A549 (cell line): ENCODE results near the gene STK35. TPM values are rescaled to one million over a fixed set of nuclear protein-coding genes. Genes with fewer than 3 reads are reported as not detected.

Experiments
- ATAC-seq, 2 experiments: fragments of 200-7000 bp in 1 of 2; fragments of >200 bp in 1 of 2; cut with Nextera tagmentation in 1 of 2; cut with Tn5 transposase in 1 of 2; 3 replicates each; pipeline versions ENCODE4 v1.8.0 to v1.9.1; 2018 to 2020; ENCODE audit warnings: mild to moderate bottlenecking in 1 of 2, moderate library complexity in 1 of 2
- CTCF ChIA-PET: fragments of 300-600 bp; sonication (Branson Sonifier 250); formaldehyde crosslinking; extraction: SDS; loops from one replicate; lab custom pipeline; 2021; ENCODE audit warnings: antibody characterized with exemption, inconsistent platforms; lab: Yijun Ruan, JAX
- POLR2A ChIA-PET: fragments of 350-600 bp; formaldehyde crosslinking; extraction: SDS; loops from one replicate; lab custom pipeline; 2021; ENCODE audit warnings: antibody characterized with exemption, inconsistent platforms; lab: Yijun Ruan, JAX
- DNase-seq, 2 experiments: peaks; one replicate each; pipeline versions ENCODE4 v3.0.0 to v3.0.0-alpha.2; 2011 to 2016; ENCODE audit warnings: low read depth in 1 of 2, low spot score in 1 of 2
- FAIRE-seq: peaks from 2 replicates; lab custom pipeline; 2011; peaks lifted over from hg19 to GRCh38; lab: Jason Lieb, UNC
- H3K27ac ChIP-seq, 2 experiments: fragments of >200 bp; sonication (Bioruptor Twin); formaldehyde crosslinking; 3 replicates each; pipeline ENCODE4 v1.5.1; 2016 to 2017
- H3K4me1 ChIP-seq: fragments of >200 bp; sonication (Bioruptor Twin); formaldehyde crosslinking; 3 replicates; pipeline ENCODE4 v1.6.1; 2016
- H3K4me2 ChIP-seq: fragments of >200 bp; sonication (Bioruptor Twin); formaldehyde crosslinking; 3 replicates; pipeline ENCODE4 v1.6.1; 2016
- H3K4me3 ChIP-seq: fragments of >200 bp; sonication (Bioruptor Twin); formaldehyde crosslinking; 3 replicates; pipeline ENCODE4 v1.5.1; 2016
- H3K9me3 ChIP-seq: fragments of >200 bp; sonication (Bioruptor Twin); formaldehyde crosslinking; 3 replicates; pipeline ENCODE4 v1.6.1; 2016
- ATOH8 ChIP-seq: fragments of 250-450 bp; sonication (Bioruptor Pico); IDR thresholded peaks from 2 replicates; pipeline ENCODE4 v1.5.0; 2020; ENCODE audit warnings: low read depth, mild to moderate bottlenecking, moderate library complexity
- CBX8 ChIP-seq: fragments of 200-600 bp; sonication (generic); IDR thresholded peaks from 2 replicates; pipeline ENCODE4 v1.6.1; 2016
- CEBPB ChIP-seq, 2 experiments: fragments of >200 bp in 1 of 2; sonication (Bioruptor Twin) in 1 of 2; formaldehyde crosslinking in 1 of 2; IDR thresholded peaks; 2 replicates each; pipeline ENCODE4 v1.6.1; 2012 to 2016
- CHD2 ChIP-seq: fragments of 150-350 bp; IDR thresholded peaks from 2 replicates; pipeline ENCODE4 v1.6.1; 2014; ENCODE audit warnings: low read length; ENCODE audit not compliant: partially characterized antibody
- CTCF ChIP-seq: fragments of >200 bp; sonication (Bioruptor Twin); formaldehyde crosslinking; IDR thresholded peaks from 3 replicates; pipeline ENCODE4 v1.5.1; 2016
- E2F6 ChIP-seq: IDR thresholded peaks from 2 replicates; pipeline ENCODE4 v1.6.1; 2012; ENCODE audit warnings: low read depth, borderline replicate concordance
- EHF ChIP-seq: fragments of 250-450 bp; sonication (Bioruptor Pico); IDR thresholded peaks from 2 replicates; pipeline ENCODE4 v1.5.0; 2020; ENCODE audit warnings: mild to moderate bottlenecking
- EHMT2 ChIP-seq: fragments of 200-600 bp; sonication (generic); IDR thresholded peaks from 2 replicates; pipeline ENCODE4 v1.6.1; 2016; ENCODE audit warnings: antibody characterized with exemption, low read depth, mild to moderate bottlenecking, moderate library complexity
- EP300 ChIP-seq, 2 experiments: fragments of >200 bp; sonication (Bioruptor Twin); formaldehyde crosslinking; IDR thresholded peaks; 2 replicates in 1 of 2; 3 replicates in 1 of 2; pipeline ENCODE4 v1.6.1; 2016 to 2017
- FOSB ChIP-seq: fragments of 250-450 bp; sonication (Bioruptor Pico); IDR thresholded peaks from 2 replicates; pipeline ENCODE4 v1.5.0; 2020; ENCODE audit warnings: mild to moderate bottlenecking, moderate library complexity
- GATA3 ChIP-seq: IDR thresholded peaks from 2 replicates; pipeline ENCODE4 v1.6.1; 2012; ENCODE audit warnings: borderline replicate concordance
- HDAC2 ChIP-seq: fragments of 200-600 bp; sonication (generic); IDR thresholded peaks from 2 replicates; pipeline ENCODE4 v1.6.1; 2016
- HES2 ChIP-seq: fragments of >200 bp; sonication (Bioruptor Twin); formaldehyde crosslinking; IDR thresholded peaks from 2 replicates; pipeline ENCODE4 v1.6.1; 2016
- HOXA7 ChIP-seq: fragments of 250-450 bp; sonication (Bioruptor Pico); IDR thresholded peaks from 2 replicates; pipeline ENCODE4 v1.5.0; 2020; ENCODE audit warnings: mild to moderate bottlenecking, moderate library complexity
- HOXB13 ChIP-seq: fragments of 250-450 bp; sonication (Bioruptor Pico); IDR thresholded peaks from 2 replicates; pipeline ENCODE4 v1.5.0; 2020; ENCODE audit warnings: low read depth, mild to moderate bottlenecking, moderate library complexity
- HOXB5 ChIP-seq: fragments of 250-450 bp; sonication (Bioruptor Pico); IDR thresholded peaks from 2 replicates; pipeline ENCODE4 v1.5.0; 2020; ENCODE audit warnings: mild to moderate bottlenecking, moderate library complexity
- JUN ChIP-seq, 2 experiments: fragments of >200 bp; sonication (Bioruptor Twin); formaldehyde crosslinking; IDR thresholded peaks; 2 replicates in 1 of 2; 3 replicates in 1 of 2; pipeline ENCODE4 v1.6.1; 2016 to 2017
- JUNB ChIP-seq: fragments of >200 bp; sonication (Bioruptor Twin); formaldehyde crosslinking; IDR thresholded peaks from 2 replicates; pipeline ENCODE4 v1.6.1; 2016
- KDM1A ChIP-seq: fragments of 200-600 bp; sonication (generic); IDR thresholded peaks from 2 replicates; pipeline ENCODE4 v1.6.1; 2016; ENCODE audit warnings: low read depth, mild to moderate bottlenecking
- KDM5A ChIP-seq: fragments of 200-600 bp; sonication (generic); IDR thresholded peaks from 2 replicates; pipeline ENCODE4 v1.6.1; 2016; ENCODE audit warnings: antibody characterized with exemption, mild to moderate bottlenecking
- MAX ChIP-seq: IDR thresholded peaks from 2 replicates; pipeline ENCODE4 v1.6.1; 2012
- MAZ ChIP-seq: fragments of 150-350 bp; IDR thresholded peaks from 2 replicates; pipeline ENCODE4 v1.6.1; 2014; ENCODE audit warnings: antibody characterized with exemption, low read depth, low read length, borderline replicate concordance
- PHF8 ChIP-seq: fragments of 200-600 bp; sonication (generic); IDR thresholded peaks from 2 replicates; pipeline ENCODE4 v1.6.1; 2016; ENCODE audit warnings: low read depth, mild to moderate bottlenecking, antibody characterized with exemption, moderate library complexity, borderline replicate concordance
- POLR2A ChIP-seq: IDR thresholded peaks from 2 replicates; pipeline ENCODE4 v1.6.1; 2012; ENCODE audit warnings: mild to moderate bottlenecking, low read length
- RAD21 ChIP-seq, 2 experiments: fragments of >200 bp in 1 of 2; sonication (Bioruptor Twin) in 1 of 2; formaldehyde crosslinking in 1 of 2; IDR thresholded peaks in 1 of 2; conservative IDR thresholded peaks in 1 of 2; 2 replicates in 1 of 2; 3 replicates in 1 of 2; pipeline ENCODE4 v1.6.1; 2012 to 2018; ENCODE audit warnings: inconsistent platforms in 1 of 2
- RARB ChIP-seq: fragments of 250-450 bp; sonication (Bioruptor Pico); IDR thresholded peaks from 2 replicates; pipeline ENCODE4 v1.8.0; 2021; ENCODE audit warnings: mild to moderate bottlenecking, moderate library complexity
- RCOR1 ChIP-seq: fragments of 150-350 bp; IDR thresholded peaks from 2 replicates; pipeline ENCODE4 v1.6.1; 2014; ENCODE audit warnings: antibody characterized with exemption, low read length, low read depth
- REST ChIP-seq: fragments of 200-600 bp; sonication (generic); IDR thresholded peaks from 2 replicates; pipeline ENCODE4 v1.6.1; 2016; ENCODE audit warnings: antibody characterized with exemption, mild to moderate bottlenecking, moderate library complexity
- RFX5 ChIP-seq: fragments of 450-650 bp; IDR thresholded peaks from 2 replicates; pipeline ENCODE4 v1.7.1; 2014; ENCODE audit warnings: antibody characterized with exemption, mild to moderate bottlenecking, moderate library complexity
- SMC3 ChIP-seq: fragments of >200 bp; sonication (Bioruptor Twin); formaldehyde crosslinking; IDR thresholded peaks from 3 replicates; pipeline ENCODE4 v1.6.1; 2018; ENCODE audit warnings: inconsistent platforms
- TP53 ChIP-seq: fragments of 250-450 bp; sonication (Bioruptor Pico); IDR thresholded peaks from 2 replicates; pipeline ENCODE4 v1.5.0; 2021; ENCODE audit warnings: mild to moderate bottlenecking, moderate library complexity
- ZC3H11A ChIP-seq: fragments of 450-650 bp; IDR thresholded peaks from 2 replicates; pipeline ENCODE4 v1.6.1; 2014; ENCODE audit warnings: antibody characterized with exemption, mild to moderate bottlenecking
- ZFP36 ChIP-seq: fragments of 450-650 bp; IDR thresholded peaks from 2 replicates; pipeline ENCODE4 v1.6.1; 2014; ENCODE audit warnings: borderline replicate concordance; ENCODE audit not compliant: partially characterized antibody
- ZNF302 ChIP-seq: fragments of 250-450 bp; sonication (Bioruptor Pico); IDR thresholded peaks from 2 replicates; pipeline ENCODE4 v1.9.0; 2021; ENCODE audit warnings: inconsistent platforms, mild to moderate bottlenecking, moderate library complexity
- WGBS: methylation state at CpG from one replicate; pipeline ENCODE4 v1.1.6; 2017; ENCODE audit errors: missing lambda C conversion rate; 5-methylcytosine and 5-hydroxymethylcytosine counted together
- polyA plus RNA-seq, 4 experiments: library from polyadenylated mRNA; depleted of rRNA in 3 of 4; stranded (reverse); fragments of >200 nt; fragmentation: RNase III in 1 of 4; extraction: RNeasy Plus Mini Kit Qiagen cat#74134 plus additional on column Dnase treatment in 1 of 4; gene quantifications; 2 replicates in 3 of 4; 3 replicates in 1 of 4; pipeline ENCODE4 v1.2.3, GENCODE V29; 2011 to 2017

Gene STK35
- polyA plus RNA-seq, 2 of the 4 experiments (the other 2 are of a cell fraction), result 9.0 to 10.0 TPM

- ChIA-PET POLR2A (interaction anchor here (0.6 to 2.1 kb wide), 16 partner anchors 8 to 550 kb away, joined by 3 to 19 read pairs (median 4); partner anchors contain the start of genes NOP56 and SNRPB), CTCF (interaction anchor here (0.7 to 4.2 kb wide), 14 partner anchors 9 to 635 kb away, joined by 3 to 30 read pairs (median 4); no protein-coding TSS in a partner anchor)
- ATAC-seq, result peak; percentile 75 to 79
- peak; percentile 93 to 95 for DNase-seq
- under 1% methylated on average over 50 of the region's 95 CpGs for WGBS
- H3K4me2 ChIP-seq, result peak overlapping the region; percentile 90
- FAIRE-seq, result no peak
- H3K4me1 ChIP-seq, result peaks cover 26% of the 10 kb centered on the region; the same call in 2 of the 3 replicates
- peak overlapping the region; percentile 97 to 98 for H3K27ac ChIP-seq
- no peaks in the 10 kb centered on the region for H3K9me3 ChIP-seq
- H3K4me3 ChIP-seq, result peak overlapping the region; percentile 92
- TF ChIP-seq RAD21 (conservative IDR thresholded peaks at IDR 0.05 in 1 of 2, IDR thresholded peaks at IDR 0.05 in 1 of 2), result no peak
- TF ChIP-seq POLR2A, result peak; percentile 78
- TF ChIP-seq JUNB, result no peak
- TF ChIP-seq HES2, result no peak
- no peak for TF ChIP-seq RFX5
- no peak for TF ChIP-seq CTCF
- TF ChIP-seq CHD2, result peak; percentile 24
- TF ChIP-seq ZC3H11A, result no peak
- TF ChIP-seq MAZ, result no peak
- no peak for TF ChIP-seq EP300 (IDR thresholded peaks at IDR 0.05)
- no peak for TF ChIP-seq HOXA7 (CRISPR knock-in tag)
- peak; percentile 6 to 59; a peak in 2 of 5 replicates for TF ChIP-seq JUN (IDR thresholded peaks at IDR 0.05)
- TF ChIP-seq TP53, result no peak
- no peak for TF ChIP-seq RCOR1
- TF ChIP-seq CBX8, result no peak
- TF ChIP-seq PHF8, result peak; percentile 96
- TF ChIP-seq EHMT2, result no peak
- TF ChIP-seq KDM5A, result no peak; the same call in 1 of the 2 replicates
- 0 out of 2 replicates have a peak, but pooled peaks have one; percentile 27 for TF ChIP-seq ATOH8 (CRISPR knock-in tag)
- TF ChIP-seq CEBPB (IDR thresholded peaks at IDR 0.05), result no peak
- TF ChIP-seq ZNF302 (CRISPR knock-in tag), result no peak
- TF ChIP-seq KDM1A, result no peak
- TF ChIP-seq HDAC2, result 0 out of 2 replicates have a peak, but pooled peaks have one; percentile 20
- TF ChIP-seq MAX, result peak; percentile 4; the same call in 1 of the 2 replicates
- TF ChIP-seq SMC3, result no peak
- no peak for TF ChIP-seq EHF (CRISPR knock-in tag)
- no peak for TF ChIP-seq GATA3
- no peak for TF ChIP-seq HOXB5
- TF ChIP-seq REST, result peak; percentile 33; the same call in 1 of the 2 replicates
- no peak for TF ChIP-seq RARB (CRISPR knock-in tag)
- TF ChIP-seq E2F6, result no peak
- no peak for TF ChIP-seq ZFP36
- TF ChIP-seq HOXB13 (CRISPR knock-in tag), result peak; percentile 51; the same call in 1 of the 2 replicates
- TF ChIP-seq FOSB (CRISPR knock-in tag), result no peak
Observed at GRCh38 chr20:2102585-2103460, 1.2 kb downstream of the STK35 start.
